ELF-1 (cell line): Measurements from ENCODE around the gene IRS1.

Experiments used
- DNase-seq: peaks from one replicate; pipeline ENCODE4 v3.0.0-alpha.2; 2016; ENCODE audit warnings: low read depth, low spot score

IRS1 gene

DNA sequence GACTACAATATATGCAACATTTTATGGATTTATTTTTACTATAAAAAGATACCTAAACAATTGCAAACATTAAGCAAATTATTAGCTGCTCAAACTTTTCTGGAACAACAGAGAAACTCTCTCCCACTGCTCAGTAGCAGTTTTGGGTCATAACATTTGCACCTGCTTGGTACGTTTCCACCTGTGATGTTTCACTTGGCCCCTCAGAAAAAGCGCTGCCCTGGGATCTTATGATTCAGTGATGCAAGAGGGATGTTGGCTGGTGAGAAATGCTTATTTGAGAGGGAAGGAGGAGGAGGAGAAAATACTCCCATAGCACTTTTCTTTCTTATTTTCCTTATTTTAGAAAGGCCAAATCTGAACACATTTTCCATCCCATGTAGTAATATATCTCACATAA is 9.2 kb downstream of the IRS1 start:
- DNase-seq = no peak

GRCh38 chr2:226790011-226790410 is 9.6 kb downstream of the IRS1 start:
- no peak for DNase-seq

DNA sequence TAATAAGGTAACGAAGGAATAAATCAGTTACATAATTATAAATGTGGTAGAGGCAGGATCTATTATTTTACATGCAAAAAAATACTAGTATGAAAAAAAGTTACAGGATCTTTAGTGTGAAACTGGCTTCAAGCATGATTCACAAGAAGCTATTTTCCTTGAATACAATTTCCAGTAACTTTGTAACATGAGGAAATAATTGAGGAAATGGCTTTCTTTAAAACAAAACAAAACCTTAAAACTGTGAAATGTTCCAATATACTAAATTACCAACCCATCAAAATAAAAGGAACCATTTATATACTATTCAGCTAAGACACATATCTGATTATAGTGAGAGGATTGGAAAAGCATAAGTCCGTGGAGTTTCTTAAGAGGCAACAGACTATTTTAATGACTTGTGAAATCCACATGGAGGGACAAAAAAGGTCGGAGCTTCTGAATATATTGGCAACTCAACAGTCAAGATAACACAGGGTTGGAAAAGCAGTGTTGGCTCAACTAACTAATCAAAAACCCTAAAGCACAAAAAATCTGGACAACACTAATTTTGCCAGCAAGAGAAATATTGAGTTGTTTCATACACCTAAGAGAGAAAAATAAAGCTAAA is 10.6 kb downstream of the IRS1 start:
- no peak for DNase-seq

GRCh38 chr2:226788064-226788463 is 11.6 kb downstream of the IRS1 start:
- no peak for DNase-seq

GRCh38 chr2:226783885-226784284 is 15.7 kb downstream of the IRS1 start:
- DNase-seq = no peak

DNA sequence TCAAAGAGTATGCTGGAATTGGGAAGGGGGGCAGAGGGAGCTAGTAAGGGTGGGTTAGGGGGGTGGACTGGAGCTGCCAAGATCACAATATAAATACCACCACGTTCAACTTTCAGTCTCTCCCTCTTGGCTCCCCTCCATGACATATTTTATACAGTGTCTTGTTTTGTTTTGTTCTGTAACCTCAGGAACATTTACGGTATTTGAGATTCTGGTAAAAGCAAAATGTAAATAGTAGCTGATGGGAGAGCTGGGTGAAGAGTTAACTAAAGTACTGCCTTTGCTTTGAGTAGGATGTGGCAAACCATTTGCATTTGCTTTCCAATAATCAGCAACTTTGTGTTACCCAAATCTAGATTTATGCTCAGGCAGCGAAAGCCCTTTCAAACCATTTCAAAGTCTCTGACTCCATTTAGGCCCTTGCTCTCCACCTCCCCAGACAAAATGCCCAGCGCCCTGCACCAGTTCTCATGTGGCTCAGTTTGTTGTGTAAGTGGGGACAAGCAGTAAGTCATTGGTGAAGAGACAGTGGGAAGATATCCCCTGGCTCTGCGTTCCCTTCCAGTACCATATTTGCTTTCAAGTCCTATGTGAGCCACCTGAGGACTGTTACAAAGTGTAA is 17.4 kb downstream of the IRS1 start:
- DNase-seq = no peak

- no peak for DNase-seq
These were observed 19.2 kb downstream of the IRS1 start for GRCh38 chr2:226780431-226780830.

DNA sequence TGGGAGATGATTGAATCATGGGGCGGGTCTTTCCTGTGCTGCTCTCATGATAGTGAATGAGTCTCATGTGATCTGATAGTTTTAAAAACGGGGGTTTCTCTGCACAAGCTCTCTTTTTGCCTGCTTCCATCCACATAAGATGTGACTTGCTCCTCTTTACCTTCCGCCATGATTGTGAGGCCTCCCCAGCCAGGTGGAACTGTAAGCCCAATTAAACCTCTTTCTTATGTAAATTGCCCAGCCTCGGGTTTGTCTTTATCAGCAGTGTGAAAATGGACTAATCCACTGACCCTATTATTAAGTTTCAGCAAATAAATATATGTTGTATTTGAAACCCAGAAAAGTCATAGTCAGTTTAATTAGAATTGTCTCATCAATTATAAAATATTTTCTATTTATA is 22.0 kb downstream of the IRS1 start:
- DNase-seq = peak; percentile 28

DNA sequence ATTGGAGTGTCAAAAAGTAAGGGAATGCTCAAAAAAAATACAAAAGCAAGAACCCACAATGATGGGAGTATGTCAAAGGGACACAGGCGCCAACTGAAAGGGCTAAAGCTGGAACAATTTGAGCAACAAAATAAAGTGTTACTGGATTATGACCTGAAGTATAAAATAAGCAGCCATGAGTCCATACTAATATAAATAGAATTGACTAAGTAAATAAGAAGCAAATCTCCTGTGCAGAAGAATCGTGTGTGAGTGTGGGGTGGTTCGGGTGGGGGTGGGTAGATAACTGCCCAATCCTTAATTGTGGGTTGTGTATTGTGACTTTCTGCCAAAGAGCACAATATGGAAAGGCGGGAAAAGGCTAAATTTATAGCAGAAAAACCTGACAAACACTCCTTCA is 23.5 kb downstream of the IRS1 start:
- DNase-seq = no peak

GRCh38 chr2:226775032-226775509 is 24.5 kb downstream of the IRS1 start:
- no peak for DNase-seq

DNA sequence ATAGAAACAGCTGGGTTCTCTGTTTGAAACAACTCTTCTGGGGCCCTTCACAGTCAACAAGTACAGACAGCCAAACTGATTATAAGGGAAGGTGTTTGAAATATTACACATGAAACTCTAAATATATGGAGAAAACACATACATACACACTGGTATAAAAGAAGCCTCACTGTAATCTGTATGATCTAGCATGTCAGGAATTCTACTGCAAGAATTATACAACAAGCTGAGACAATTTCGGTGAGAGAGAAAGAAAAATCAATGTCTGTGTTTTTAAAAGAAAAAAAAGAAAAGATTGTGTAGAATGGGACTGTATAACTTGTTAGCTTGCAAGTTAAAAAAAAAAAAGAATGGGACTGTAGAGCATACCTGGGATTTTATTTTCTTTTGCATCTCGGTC is 26.3 kb downstream of the IRS1 start:
- no peak for DNase-seq

DNA sequence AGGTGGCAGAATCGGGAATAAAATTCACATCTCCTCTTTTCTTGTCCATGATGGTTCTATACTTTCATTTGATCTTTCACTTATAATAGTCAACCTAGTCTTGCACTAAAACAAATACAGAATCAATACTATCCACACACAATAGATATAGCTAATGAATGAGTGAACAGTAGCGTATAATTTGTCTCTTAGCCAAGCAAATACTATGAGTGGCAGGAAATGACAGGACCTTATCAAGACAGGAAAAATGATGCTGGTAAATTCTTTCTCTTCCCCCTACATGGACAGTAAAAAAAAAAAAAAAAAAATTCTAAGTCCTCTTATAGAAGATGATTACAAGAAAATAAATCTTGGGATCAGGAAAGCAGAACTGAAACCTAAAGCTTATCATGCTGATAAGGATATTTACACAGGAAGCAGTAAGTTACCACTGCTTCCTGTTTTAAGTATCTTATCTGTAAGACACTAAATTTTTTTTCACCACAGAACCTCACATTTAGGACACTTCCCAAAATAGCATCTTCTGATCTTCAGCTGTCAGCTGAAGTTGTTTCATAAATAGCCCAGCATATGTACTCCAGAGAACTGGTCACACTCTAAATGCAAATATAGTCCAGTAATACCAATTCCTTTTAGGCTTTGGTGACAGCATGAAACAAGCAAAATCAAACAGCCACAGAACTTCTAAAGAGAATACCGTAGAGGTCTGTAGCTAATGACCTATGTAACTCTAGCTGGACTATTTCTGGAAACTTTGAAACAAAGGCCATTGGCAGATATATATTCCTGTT is 27.0 kb downstream of the IRS1 start:
- no peak for DNase-seq

GRCh38 chr2:226771067-226771466 is 28.6 kb downstream of the IRS1 start:
- no peak for DNase-seq

- DNase-seq = no peak
These were observed 32.4 kb downstream of the IRS1 start for GRCh38 chr2:226767056-226767813.

DNA sequence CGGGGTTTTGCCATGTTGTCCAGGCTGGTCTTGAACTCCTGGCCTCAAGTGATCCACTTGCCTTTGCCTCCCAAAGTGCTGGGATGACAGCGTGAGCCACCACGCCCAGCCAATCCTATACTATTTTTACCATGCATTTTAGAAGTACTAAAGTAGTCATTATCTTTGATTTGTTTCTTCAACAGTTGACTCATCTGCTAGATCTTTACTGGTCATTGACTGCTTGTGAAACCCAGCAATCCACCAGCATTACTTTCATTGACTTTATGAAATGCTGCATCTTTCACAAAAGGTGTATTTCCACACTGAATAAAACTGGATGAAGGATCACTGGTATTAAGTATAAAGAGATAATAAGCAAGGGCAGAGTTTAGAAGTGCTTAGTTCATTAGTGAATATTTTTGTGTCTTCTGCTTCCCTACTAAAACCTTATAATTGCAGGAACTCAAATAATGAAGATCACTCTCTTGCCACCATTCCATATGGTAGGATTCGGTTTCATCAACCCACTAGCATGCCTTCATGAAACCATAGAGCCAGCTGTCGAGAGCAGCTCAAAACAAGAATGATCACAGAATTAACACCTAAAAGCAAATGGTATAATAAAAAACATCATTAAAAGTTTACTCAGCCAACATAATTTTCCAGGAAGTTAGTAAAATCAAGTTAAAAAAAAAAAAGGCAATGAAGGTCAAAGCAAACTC is 33.1 kb downstream of the IRS1 start:
- DNase-seq = no peak

GRCh38 chr2:226763320-226763719 is 36.3 kb downstream of the IRS1 start:
- DNase-seq = no peak

- DNase-seq = no peak
These were observed 38.4 kb downstream of the IRS1 start for GRCh38 chr2:226761195-226761583.

GRCh38 chr2:226760412-226761194 is 39.0 kb downstream of the IRS1 start:
- DNase-seq = no peak

- DNase-seq = no peak
These were observed 39.9 kb downstream of the IRS1 start for GRCh38 chr2:226759768-226760167.

GRCh38 chr2:226758921-226759640 is 40.5 kb downstream of the IRS1 start:
- DNase-seq = no peak
